Measurements from ENCODE around the gene DRC3. TPM values are rescaled to one million over a fixed set of nuclear protein-coding genes. Genes with fewer than 3 reads are reported as not detected.

DRC3 gene
- total and polyA plus RNA-seq, 2 donors (not counting 3 experiments of a cell fraction or from before 2014, with no cell fraction given), result 1.6 to 2.9 TPM

DNA sequence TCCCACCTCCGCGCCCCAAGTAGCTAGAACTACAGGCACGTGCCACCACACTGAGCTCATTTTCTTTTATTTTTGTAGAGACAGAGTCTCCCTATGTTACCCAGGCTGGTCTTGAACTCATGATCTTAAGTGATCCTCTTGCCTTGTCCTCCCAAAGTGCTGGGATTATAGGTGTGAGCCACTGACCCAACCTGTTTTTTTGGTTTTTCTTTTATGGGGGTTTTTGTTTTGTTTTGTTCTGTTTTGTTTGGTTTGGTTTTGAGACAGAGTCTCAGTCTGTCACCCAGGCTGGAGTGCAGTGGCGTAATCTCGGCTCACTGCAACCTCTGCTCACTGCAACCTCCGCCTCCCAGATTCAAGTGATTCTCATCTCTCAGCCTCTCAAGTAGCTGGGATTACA, 82.9 kb downstream of the DRC3 start:
- Histone ChIP-seq H2AFZ (ENCODE audit: low read depth, low read length) (no peak overlapping the region), H3K27ac (ENCODE audit: insufficient read depth, low read depth, low read length) (no peak overlapping the region), H3K9ac (replicated peaks; ENCODE audit: extremely low read depth, insufficient read depth, low read length) (no peak overlapping the region), H4K20me1 (replicated peaks; ENCODE audit: control insufficient read depth, extremely low read depth, insufficient read depth, low read length) (no peaks in the 10 kb centered on the region), H3K9me3 (replicated peaks; ENCODE audit: control insufficient read depth, insufficient read depth, low read length) (no peaks in the 10 kb centered on the region), H3K9me1 (replicated peaks; ENCODE audit: control insufficient read depth, extremely low read depth, insufficient read depth, low read length) (no peaks in the 10 kb centered on the region), H3K4me3 (replicated peaks in 1 of 3; ENCODE audit: insufficient read depth in 1 of 3, low read depth in 1 of 3, low read length in 3 of 3) (no peak overlapping the region), H3K4me2 (ENCODE audit: insufficient read depth, low read length) (no peak overlapping the region), H3K27me3 (ENCODE audit: control insufficient read depth in 2 of 2, insufficient read depth in 2 of 2, low read length in 2 of 2) (no peaks in the 10 kb centered on the region), H3K36me3 (ENCODE audit: control insufficient read depth in 2 of 2, extremely low read depth in 1 of 2, insufficient read depth in 2 of 2, low read length in 2 of 2) (peaks cover 9 to 16% of the 10 kb centered on the region in 2 experiments), H3K79me2 (ENCODE audit: control insufficient read depth, insufficient read depth, low read length) (no peaks in the 10 kb centered on the region), H3K4me1 (ENCODE audit: control insufficient read depth, extremely low read depth, insufficient read depth, low read length) (peaks cover 4% of the 10 kb centered on the region)
- ChIA-PET POLR2A (no interaction called here), CTCF (interaction anchor here (1.2 kb wide), 1 partner anchor 14 kb away, joined by 3 read pairs; no protein-coding TSS in a partner anchor)
- intact Hi-C loops (cut with micrococcal nuclease) (no loop called here), dilution Hi-C loops (cut with MboI; ENCODE audit: extremely low pct_ligation_motif_present, low sequenced_read_pairs) (no loop called here)
- no peak for FAIRE-seq
- no TSS peak for BruUV-seq (replicated peaks)
- no peak for DNase-seq (ENCODE audit: low read depth, low spot score)
- no peak for TF ChIP-seq EZH2 (IDR thresholded peaks at IDR 0.05; ENCODE audit: borderline replicate concordance, low read depth, low read length, severe bottlenecking)
- TF ChIP-seq GATA2 (IDR thresholded peaks at IDR 0.05; ENCODE audit: insufficient read depth, insufficient read length, low read depth, low read length), result no peak
- no peak for TF ChIP-seq MYC (IDR thresholded peaks at IDR 0.05; ENCODE audit: low read depth, low read length)
- TF ChIP-seq FOS (IDR thresholded peaks at IDR 0.05; ENCODE audit: borderline replicate concordance, insufficient read depth, low read length), result no peak
- TF ChIP-seq MAX (IDR thresholded peaks at IDR 0.05; ENCODE audit: insufficient read depth, insufficient read length), result no peak
- no peak for TF ChIP-seq POLR2A (IDR thresholded peaks at IDR 0.05; ENCODE audit: low read depth, low read length)
- TF ChIP-seq POLR2AphosphoS5 (IDR thresholded peaks at IDR 0.05; ENCODE audit: insufficient read depth, low read depth, low read length), result no peak
- TF ChIP-seq CTCF (IDR thresholded peaks at IDR 0.05; ENCODE audit: extremely low read depth in 1 of 2, insufficient read depth in 1 of 2, low read depth in 1 of 2, low read length in 2 of 2), result no peak
- no peak for TF ChIP-seq JUN (IDR thresholded peaks at IDR 0.05; ENCODE audit: borderline replicate concordance, insufficient read depth, insufficient read length, low read depth)
